Frontal cortex (tissue), 4 donors: ENCODE results near the gene RBBP9. TPM values are rescaled to one million over a fixed set of nuclear protein-coding genes. Genes with fewer than 3 reads are reported as not detected.
"Not testable (repeated sequence)": the region's sequence is repeated elsewhere in the genome, so short reads cannot be mapped to it uniquely, and the experiment has no call there.

ENCODE experiments used
- DNase-seq, 2 donors: peaks; one replicate each; pipeline ENCODE4 v3.0.0; 2012; ENCODE audit warnings: low spot score in 2 of 2
- FAIRE-seq: peaks from 2 replicates; lab custom pipeline; 2012; peaks lifted over from hg19 to GRCh38; lab: Jason Lieb, UNC
- total RNA-seq: library from RNA; depleted of rRNA; stranded (reverse); fragments of >200 nt; gene quantifications from one replicate; pipeline ENCODE4 v1.2.3, GENCODE V29; 2014
- donor health status: control.
- donor health status: control.
- donor health status: control.

Gene RBBP9
- 26.5 TPM for total RNA-seq

- FAIRE-seq (no peak), DNase-seq (peak; percentile 50 to 73)
These were observed at the start of gene RBBP9 for GRCh38 chr20:18496740-18497592. Gene RBBP9 (minus strand): TSS chr20:18497225. CDS start chr20:18497167, 58 bp downstream.

DNA sequence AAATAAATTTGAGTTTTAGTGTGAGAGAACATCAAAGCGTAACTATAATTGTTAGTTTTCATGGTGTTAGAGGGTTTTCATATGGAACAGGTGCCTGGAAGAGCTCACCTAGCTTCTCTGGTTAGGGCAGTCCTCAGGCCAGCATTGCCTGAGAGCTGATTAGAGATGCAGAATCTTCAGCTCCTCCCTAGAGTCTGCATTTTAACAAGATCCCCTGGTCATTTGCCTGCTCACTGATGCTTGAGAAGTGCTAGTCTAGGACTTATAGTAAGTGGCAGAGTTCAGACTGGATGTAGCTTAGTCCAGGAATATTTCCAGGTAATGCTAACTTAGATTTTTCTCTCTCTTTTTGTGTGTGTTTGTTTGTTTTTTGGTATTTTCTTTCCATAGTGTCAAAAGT lies 48.5 kb upstream of the RBBP9 start:
- DNase-seq (no peak), FAIRE-seq (no peak)

- FAIRE-seq (no peak), DNase-seq (no peak)
These were observed 46.9 kb upstream of the RBBP9 start for GRCh38 chr20:18543932-18544331.

DNA sequence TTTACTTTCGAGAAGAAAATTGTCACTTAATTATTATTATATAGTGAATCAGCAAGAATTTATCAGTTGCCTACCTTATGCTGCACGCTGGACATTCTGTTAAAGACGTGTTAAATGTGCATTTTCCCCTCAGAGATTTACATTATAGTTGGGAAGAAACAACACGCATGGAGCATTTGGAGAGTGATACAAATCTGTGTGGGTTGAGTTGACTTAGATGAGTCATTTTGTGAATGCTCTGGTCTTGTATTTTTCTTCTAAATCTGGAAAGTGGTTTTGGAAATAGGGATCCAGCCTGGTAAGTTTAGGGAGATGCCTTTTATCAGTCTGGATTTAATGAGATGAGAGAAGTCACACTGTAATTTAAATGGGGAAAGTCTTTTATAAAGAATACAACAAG lies 46.2 kb upstream of the RBBP9 start:
- DNase-seq (peak in 1 of 2 donors; percentile 24), FAIRE-seq (no peak)

DNA sequence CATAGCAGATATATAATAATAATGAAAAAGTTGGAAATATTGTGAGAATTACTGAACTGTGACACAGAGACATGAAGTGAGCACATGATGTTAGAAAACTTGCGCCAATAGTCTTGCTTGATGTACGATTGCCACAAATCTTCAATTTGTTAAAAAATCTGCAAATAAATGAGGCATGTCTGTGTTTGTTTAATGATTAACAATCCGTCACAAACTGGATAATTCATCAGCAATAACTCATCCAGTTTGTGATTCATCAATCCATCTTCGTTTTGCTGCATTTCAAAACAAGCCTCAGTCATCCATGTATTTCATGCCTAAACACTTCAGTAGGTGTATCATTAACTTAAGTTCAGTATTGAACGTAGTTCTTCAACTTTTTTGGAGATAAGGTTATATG lies 44.7 kb upstream of the RBBP9 start:
- DNase-seq (no peak), FAIRE-seq (no peak)

GRCh38 chr20:18537651-18538050 lies 40.6 kb upstream of the RBBP9 start:
- no peak for FAIRE-seq

DNA sequence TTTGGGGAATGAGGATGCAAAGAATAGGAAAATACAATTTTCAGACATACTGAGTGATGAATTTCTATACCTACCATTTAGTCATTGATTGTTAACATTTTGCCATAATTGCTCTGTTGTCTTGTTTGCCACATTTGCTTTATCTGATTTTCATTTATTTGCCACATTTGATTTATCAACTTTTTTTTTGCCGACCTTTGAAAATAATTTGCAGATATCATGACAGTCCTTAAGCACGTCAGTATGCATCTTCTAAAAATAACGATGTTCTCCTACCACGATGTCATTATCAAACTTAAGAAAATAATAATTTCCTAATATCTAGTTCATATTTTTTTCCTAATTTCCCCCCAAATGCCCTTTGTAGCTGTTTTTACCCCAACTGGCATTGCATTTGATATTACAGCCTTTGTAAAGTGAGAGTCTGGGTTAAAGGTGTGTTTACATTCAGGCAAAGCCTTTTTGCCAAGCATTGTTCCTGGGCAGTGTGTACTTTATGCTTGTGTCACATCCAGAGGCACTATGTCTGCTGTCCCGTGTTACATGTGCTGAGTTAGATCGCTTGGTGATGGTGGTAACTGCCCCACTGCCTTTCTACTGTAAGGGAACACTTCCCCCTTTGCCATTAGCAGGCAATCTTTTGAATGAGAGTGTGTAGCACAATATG lies 37.1 kb upstream of the RBBP9 start:
- no peak for FAIRE-seq

More at GRCh38 chr20:18537651-18538050, 40.6 kb upstream of the RBBP9 start:
- no peak for DNase-seq

GRCh38 chr20:18533491-18533890 lies 36.5 kb upstream of the RBBP9 start:
- DNase-seq, result no peak
- FAIRE-seq, result no peak

More for the DNA sequence above, 37.1 kb upstream of the RBBP9 start:
- DNase-seq, result no peak

DNA sequence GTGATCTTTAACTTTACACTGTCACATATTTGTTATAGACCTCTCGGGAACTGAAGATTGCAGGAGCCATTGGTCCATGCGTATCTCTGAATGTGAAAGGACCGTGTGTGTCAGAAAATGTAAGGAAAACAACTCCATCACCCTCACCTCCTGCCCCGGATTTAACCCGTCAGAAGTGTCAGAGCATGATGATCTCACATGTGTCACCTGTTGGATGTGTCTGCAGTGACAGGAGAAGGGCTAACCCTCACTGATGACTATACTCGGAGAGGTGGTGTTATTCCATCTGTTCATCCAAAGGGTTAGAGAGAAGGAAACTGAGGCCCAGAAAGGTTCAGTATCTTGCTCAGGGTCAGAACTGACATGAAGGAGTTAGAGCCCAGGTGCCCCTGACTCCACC lies 35.6 kb upstream of the RBBP9 start:
- FAIRE-seq (no peak), DNase-seq (no peak)

DNA sequence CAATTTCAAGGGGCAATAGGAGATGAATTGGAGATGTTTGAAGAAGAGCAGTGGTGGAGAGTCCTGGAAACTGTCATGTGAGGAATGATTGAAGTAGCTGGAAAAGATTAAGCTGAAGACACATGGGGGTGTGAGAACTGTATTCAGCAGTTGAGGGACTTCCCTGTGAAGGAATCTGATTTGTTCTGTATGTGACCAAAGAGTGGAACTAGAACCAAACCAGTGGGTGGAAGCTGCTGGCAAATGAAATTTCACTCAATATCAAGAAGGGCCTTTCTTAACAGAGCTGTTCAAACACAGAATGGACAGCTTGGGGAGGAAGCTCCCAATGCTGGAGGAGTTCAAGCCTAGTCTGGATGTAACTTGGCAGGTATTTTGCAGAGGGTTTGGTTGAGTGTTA lies 32.0 kb upstream of the RBBP9 start:
- FAIRE-seq, result no peak
- DNase-seq, result no peak

DNA sequence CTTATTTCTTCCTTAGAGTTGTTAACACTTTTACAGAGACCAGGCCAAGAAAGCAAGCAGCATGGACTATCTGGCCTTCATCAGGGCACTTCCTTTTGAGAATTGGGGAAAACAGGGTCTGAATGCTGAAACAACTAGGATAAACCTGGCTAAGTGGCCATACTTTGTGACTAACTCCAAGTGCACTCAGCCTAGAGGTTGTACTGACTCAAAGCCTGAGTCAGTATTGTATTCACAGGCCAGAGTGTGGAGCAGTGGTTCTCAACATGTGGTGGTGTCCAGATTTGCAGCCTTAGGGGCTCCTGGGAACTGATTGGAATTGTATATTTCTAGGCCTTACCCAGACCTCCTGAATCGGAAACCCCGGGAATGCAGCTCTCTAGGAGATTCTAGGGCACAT lies 30.8 kb upstream of the RBBP9 start:
- DNase-seq (no peak), FAIRE-seq (no peak)

DNA sequence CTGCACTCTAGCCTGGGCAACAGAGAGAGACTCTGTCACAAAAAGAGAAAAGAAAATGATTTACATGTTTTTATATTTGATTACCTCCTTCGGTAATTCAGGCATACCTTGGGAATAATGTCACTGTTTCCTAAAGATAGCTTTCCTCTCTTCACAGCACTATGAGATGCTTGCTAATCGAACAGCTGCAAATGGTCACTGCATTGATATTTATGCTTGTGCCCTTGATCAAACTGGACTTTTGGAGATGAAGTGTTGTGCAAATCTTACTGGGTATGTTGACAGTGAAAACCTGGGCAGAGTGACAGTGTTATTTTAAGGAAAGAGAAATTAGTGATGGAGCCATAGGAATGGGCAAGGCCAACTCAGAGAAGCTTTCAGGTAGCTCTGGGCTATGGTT lies 30.3 kb upstream of the RBBP9 start:
- DNase-seq (no peak), FAIRE-seq (no peak)

DNA sequence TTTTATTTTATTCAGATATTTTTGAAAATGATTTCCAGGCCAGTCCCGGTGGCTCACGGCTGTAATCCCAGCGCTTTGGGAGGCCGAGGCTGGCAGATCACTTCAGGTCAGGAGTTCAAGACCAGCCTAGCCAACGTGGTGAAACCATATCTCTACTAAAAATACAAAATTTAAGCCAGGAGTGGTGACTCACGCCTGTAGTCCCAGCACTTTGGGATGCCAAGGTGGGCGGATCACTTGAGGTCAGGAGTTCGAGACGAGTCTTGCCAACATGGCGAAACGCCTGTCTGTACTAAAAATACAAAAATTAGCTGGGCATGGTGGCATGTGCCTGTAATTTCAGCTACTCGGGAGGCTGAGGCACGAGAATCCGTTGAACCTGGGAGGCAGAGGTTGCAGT lies 29.7 kb upstream of the RBBP9 start:
- not testable (repeated sequence) for FAIRE-seq, DNase-seq

- FAIRE-seq (no peak), DNase-seq (no peak)
These were observed 27.6 kb upstream of the RBBP9 start for GRCh38 chr20:18524646-18525045.

GRCh38 chr20:18523066-18523465 lies 26.0 kb upstream of the RBBP9 start:
- DNase-seq (no peak), FAIRE-seq (no peak)

DNA sequence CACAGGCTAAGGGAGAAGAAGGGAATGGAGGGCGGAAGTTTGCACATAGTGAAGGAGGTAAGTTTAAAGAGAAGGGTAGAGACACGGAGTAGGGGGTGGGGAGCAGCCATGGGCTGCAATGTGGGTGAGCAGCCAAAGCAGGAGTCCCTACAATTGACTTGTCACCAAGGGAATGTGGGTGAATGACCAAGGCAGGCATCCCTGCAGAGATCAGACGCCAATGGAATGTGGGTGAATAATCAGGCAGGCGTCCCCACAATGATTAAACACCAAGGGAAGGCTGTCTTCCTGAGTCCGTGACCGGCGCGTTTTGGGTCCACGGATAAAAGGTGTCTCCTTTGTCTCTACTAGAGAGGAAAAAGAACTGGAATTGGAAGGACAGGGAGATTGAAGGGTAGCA lies 25.0 kb upstream of the RBBP9 start:
- not testable (repeated sequence) for DNase-seq, FAIRE-seq

GRCh38 chr20:18515973-18516372 lies 18.9 kb upstream of the RBBP9 start:
- no peak for DNase-seq
- FAIRE-seq, result no peak

GRCh38 chr20:18514127-18514526 lies 17.1 kb upstream of the RBBP9 start:
- no peak for DNase-seq

GRCh38 chr20:18513208-18513607 lies 16.2 kb upstream of the RBBP9 start:
- DNase-seq, result no peak
- FAIRE-seq, result no peak

More at GRCh38 chr20:18514127-18514526, 17.1 kb upstream of the RBBP9 start:
- no peak for FAIRE-seq

DNA sequence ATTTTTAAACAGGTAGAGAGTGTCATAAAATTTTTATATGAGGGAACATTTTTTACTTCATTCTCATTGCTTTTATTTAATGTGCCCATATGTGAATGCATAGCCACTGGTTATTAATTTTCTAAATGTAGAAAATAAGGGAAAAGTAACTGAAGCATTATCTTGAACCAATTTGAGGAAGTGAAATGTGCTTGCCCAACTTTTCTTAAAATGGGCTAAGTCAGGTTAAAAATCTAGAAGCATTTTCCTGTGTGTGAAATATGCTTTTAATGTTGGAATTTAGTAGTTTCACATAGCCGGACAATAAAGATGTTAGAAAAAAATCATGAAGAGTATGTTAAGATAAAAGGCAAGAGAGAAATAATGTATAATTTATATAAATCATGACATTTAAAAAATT lies 14.5 kb upstream of the RBBP9 start:
- no peak for FAIRE-seq
- DNase-seq, result no peak
